Keratinocyte (primary cell): ENCODE data around the gene DNMT3A. TPM values are rescaled to one million over a fixed set of nuclear protein-coding genes. Genes with fewer than 3 reads are reported as not detected.

Experiments
- DNase-seq: peaks from one replicate; pipeline ENCODE4 v3.0.0-alpha.2; 2011; ENCODE audit warnings: low read depth, missing footprints, low spot score
- FAIRE-seq: peaks from 2 replicates; lab custom pipeline; 2011; peaks lifted over from hg19 to GRCh38; lab: Jason Lieb, UNC
- H2AFZ ChIP-seq: 2 replicates; pipeline ENCODE4 v1.6.0; 2012; ENCODE audit warnings: low read length, control low read depth, inconsistent platforms; ENCODE audit not compliant: control insufficient read depth
- H3K27ac ChIP-seq: 2 replicates; pipeline ENCODE4 v1.5.1; 2011; ENCODE audit warnings: low read length; ENCODE audit not compliant: control insufficient read depth, insufficient read depth
- H3K27me3 ChIP-seq: 3 replicates; pipeline ENCODE4 v1.6.0; 2011; ENCODE audit warnings: low read length; ENCODE audit not compliant: control insufficient read depth, insufficient read depth; ENCODE audit errors: extremely low read depth
- H3K36me3 ChIP-seq, 2 experiments: 2 replicates in 1 of 2; 3 replicates in 1 of 2; pipeline ENCODE4 v1.5.1; 2011; ENCODE audit warnings: low read length in 2 of 2, mild to moderate bottlenecking in 1 of 2; ENCODE audit not compliant: control insufficient read depth in 2 of 2, insufficient read depth in 2 of 2; ENCODE audit errors: extremely low read depth in 1 of 2
- H3K4me1 ChIP-seq: 3 replicates; pipeline ENCODE4 v1.5.1; 2011; ENCODE audit warnings: low read length; ENCODE audit not compliant: control insufficient read depth, insufficient read depth; ENCODE audit errors: extremely low read depth
- H3K4me2 ChIP-seq: 3 replicates; pipeline ENCODE4 v1.6.0; 2011; ENCODE audit warnings: low read depth, low read length; ENCODE audit not compliant: control insufficient read depth, insufficient read depth; ENCODE audit errors: extremely low read depth
- H3K4me3 ChIP-seq, 3 experiments: fragments of 200-600 bp in 1 of 3; sonication (generic) in 1 of 3; 2 replicates in 2 of 3; 3 replicates in 1 of 3; pipeline ENCODE4 v1.5.1; 2011 to 2016; ENCODE audit warnings: low read length in 3 of 3, mild to moderate bottlenecking in 3 of 3, control low read depth in 2 of 3, inconsistent platforms in 1 of 3, low read depth in 1 of 3, mixed read lengths in 1 of 3, mixed run types in 1 of 3, moderate library complexity in 1 of 3; ENCODE audit not compliant: control insufficient read depth in 2 of 3, insufficient read depth in 2 of 3; ENCODE audit errors: extremely low read depth in 1 of 3
- H3K79me2 ChIP-seq: 2 replicates; pipeline ENCODE4 v1.6.0; 2012; ENCODE audit warnings: low read length; ENCODE audit not compliant: control insufficient read depth, insufficient read depth
- H3K9ac ChIP-seq: 3 replicates; pipeline ENCODE4 v1.6.0; 2011; ENCODE audit warnings: low read length; ENCODE audit not compliant: control insufficient read depth, insufficient read depth; ENCODE audit errors: extremely low read depth
- H3K9me1 ChIP-seq: 3 replicates; pipeline ENCODE4 v1.6.0; 2011; ENCODE audit warnings: low read length; ENCODE audit not compliant: control insufficient read depth, insufficient read depth; ENCODE audit errors: extremely low read depth
- H3K9me3 ChIP-seq: 2 replicates; pipeline ENCODE4 v1.5.1; 2012; ENCODE audit warnings: low read depth, low read length; ENCODE audit not compliant: control insufficient read depth
- H4K20me1 ChIP-seq: 3 replicates; pipeline ENCODE4 v1.6.0; 2011; ENCODE audit warnings: low read length; ENCODE audit not compliant: control insufficient read depth, insufficient read depth; ENCODE audit errors: extremely low read depth
- CTCF ChIP-seq, 3 experiments: IDR thresholded peaks in 1 of 3; conservative IDR thresholded peaks in 1 of 3; optimal IDR thresholded peaks in 1 of 3; 2 replicates in 2 of 3; 3 replicates in 1 of 3; pipeline versions ENCODE3 to v1.5.1; 2011; ENCODE audit warnings: low read length in 3 of 3, mild to moderate bottlenecking in 3 of 3, moderate library complexity in 2 of 3, control low read depth in 1 of 3, inconsistent platforms in 1 of 3; ENCODE audit not compliant: insufficient read depth in 2 of 3; ENCODE audit errors: extremely low read depth in 1 of 3
- EZH2 ChIP-seq: IDR thresholded peaks from one replicate; pipeline ENCODE4 v1.6.1; 2012; ENCODE audit warnings: inconsistent platforms, mild to moderate bottlenecking, low read length, moderate library complexity
- dilution Hi-C: fragments of 300-500 bp; cut with MboI; formaldehyde crosslinking; loops from one replicate; pipeline ENCODE4 v1.7.0; 2020; ENCODE audit warnings: low sequenced_read_pairs; ENCODE audit not compliant: extremely low pct_ligation_motif_present
- polyA plus RNA-seq, 5 experiments: library from polyadenylated mRNA; depleted of rRNA in 3 of 5; stranded (reverse) in 3 of 5; stranded (forward) in 1 of 5; unstranded in 1 of 5; fragments of >200 nt; gene quantifications; 1 replicate in 1 of 5; 2 replicates in 3 of 5; 3 replicates in 1 of 5; pipeline versions ENCODE4 v1.2.1 to v1.2.3, GENCODE V29; 2011 to 2012; ENCODE audit warnings: missing spikeins in 2 of 5, low read depth in 1 of 5, low replicate concordance in 1 of 5

Gene DNMT3A
- polyA plus RNA-seq, 1 donor (not counting 4 experiments of a cell fraction or from before 2014, with no cell fraction given): 1.5 TPM

GRCh38 chr2:25362434-25363145 lies 20.9 kb upstream of the DNMT3A start:
- no peak for DNase-seq
- H3K27me3 ChIP-seq: no peaks in the 10 kb centered on the region
- H2AFZ ChIP-seq: peak overlapping the region; percentile 90
- peak; percentile 39 for FAIRE-seq
- H3K79me2 ChIP-seq: no peaks in the 10 kb centered on the region
- peak overlapping the region in 2 of 3 experiments; percentile 20 to 58 for H3K4me3 ChIP-seq
- H3K9me3 ChIP-seq: no peaks in the 10 kb centered on the region
- peak overlapping the region; percentile 53 for H3K27ac ChIP-seq
- dilution Hi-C loops: no loop called here
- TF ChIP-seq EZH2 (no peak), CTCF (optimal IDR thresholded peaks at IDR 0.05 in 1 of 3, IDR thresholded peaks at IDR 0.05 in 1 of 3, conservative IDR thresholded peaks at IDR 0.05 in 1 of 3; ENCODE audit: extremely low read depth in 1 of 3, insufficient read depth in 2 of 3, low read length in 3 of 3) (no peak)
- H3K9ac ChIP-seq: peak overlapping the region; percentile 33
- no peaks in the 10 kb centered on the region for H4K20me1 ChIP-seq
- H3K4me1 ChIP-seq: peaks cover 37% of the 10 kb centered on the region
- peak overlapping the region; percentile 92 for H3K4me2 ChIP-seq
- no peaks in the 10 kb centered on the region for H3K36me3 ChIP-seq
- no peaks in the 10 kb centered on the region for H3K9me1 ChIP-seq

- H4K20me1 ChIP-seq: no peaks in the 10 kb centered on the region
- no peaks in the 10 kb centered on the region for H3K9me3 ChIP-seq
- H3K9ac ChIP-seq: peak overlapping the region; percentile 33
- H3K4me1 ChIP-seq: peaks cover 37% of the 10 kb centered on the region
- DNase-seq (no peak), FAIRE-seq (peak; percentile 69)
- no peaks in the 10 kb centered on the region for H3K9me1 ChIP-seq
- H3K27me3 ChIP-seq: no peaks in the 10 kb centered on the region
- peak; percentile 86 to 97 (median 97) for TF ChIP-seq CTCF (optimal IDR thresholded peaks at IDR 0.05 in 1 of 3, IDR thresholded peaks at IDR 0.05 in 1 of 3, conservative IDR thresholded peaks at IDR 0.05 in 1 of 3; ENCODE audit: extremely low read depth in 1 of 3, insufficient read depth in 2 of 3, low read length in 3 of 3)
- no peak for TF ChIP-seq EZH2
- H3K36me3 ChIP-seq: no peaks in the 10 kb centered on the region
- peak overlapping the region; percentile 92 for H3K4me2 ChIP-seq
- H2AFZ ChIP-seq: peak overlapping the region; percentile 90
- peak overlapping the region in 2 of 3 experiments; percentile 20 to 58 for H3K4me3 ChIP-seq
- H3K27ac ChIP-seq: peak overlapping the region; percentile 53
- no peaks in the 10 kb centered on the region for H3K79me2 ChIP-seq
- dilution Hi-C loops: no loop called here
These were observed 20.3 kb upstream of the DNMT3A start for GRCh38 chr2:25362049-25362433.
